NCI-H1436 (cell line): Measurements from ENCODE around the gene HPCA.

Experiments used
- DNase-seq: peaks from one replicate; lab custom pipeline; 2025; lab: John Stamatoyannopoulos, UW

The HPCA gene

GRCh38 chr1:32937061-32937460 lies 50.8 kb downstream of the HPCA start:
- DNase-seq = no peak

DNA sequence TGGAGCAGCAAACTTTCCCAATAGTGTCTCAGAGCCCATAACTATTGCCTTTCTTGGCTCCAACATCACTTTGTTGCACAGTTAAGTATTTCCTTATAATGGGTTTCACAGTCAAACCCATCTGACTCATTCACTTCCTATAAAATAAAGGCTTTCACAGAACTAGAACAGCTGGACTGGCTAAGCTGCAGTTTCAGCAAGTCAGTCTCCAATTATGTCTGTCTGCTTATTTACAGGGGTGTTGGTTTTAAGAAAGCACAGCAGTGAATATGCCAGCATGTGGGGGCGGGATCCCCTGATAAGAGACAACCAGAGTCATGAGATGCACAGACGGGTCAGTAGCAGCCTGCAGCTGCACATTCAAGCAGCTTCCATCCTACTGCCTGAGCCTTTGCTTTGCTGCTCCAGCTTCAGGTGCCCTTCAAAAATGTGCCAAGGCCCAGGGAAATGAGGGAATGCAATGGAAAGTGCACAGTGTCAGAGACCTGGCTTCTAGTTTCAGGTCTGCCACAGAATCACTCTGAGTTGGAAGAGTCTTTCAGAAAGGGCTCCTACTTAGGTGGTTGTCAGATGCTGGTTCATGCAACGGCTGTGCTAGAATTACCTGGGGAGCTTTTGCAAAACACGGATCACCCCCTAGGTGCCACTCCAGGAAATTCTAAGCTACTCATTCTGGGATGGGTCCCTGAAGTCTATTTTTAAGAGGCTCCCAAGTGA lies 53.5 kb downstream of the HPCA start:
- DNase-seq = no peak

DNA sequence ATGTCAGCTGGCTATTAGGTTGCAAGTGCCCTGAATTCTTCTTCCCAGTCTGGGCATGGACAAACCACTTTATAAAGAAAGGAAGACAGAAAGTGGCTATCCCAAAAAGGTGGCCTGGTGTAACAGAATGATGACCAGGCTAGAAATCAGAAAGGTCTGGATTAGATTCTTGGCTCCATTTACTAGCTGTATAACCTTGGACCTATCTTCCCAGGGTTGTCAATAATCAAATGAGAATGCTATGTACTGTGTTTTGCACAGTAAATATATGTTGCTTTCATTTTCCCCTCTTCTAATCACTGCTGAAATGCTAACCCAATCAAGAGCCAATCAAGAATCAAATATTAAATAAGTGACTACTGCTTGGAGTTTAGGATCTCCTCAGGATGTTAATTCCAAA lies 57.9 kb downstream of the HPCA start:
- DNase-seq = no peak
